HepG2 (cell line): Measurements from ENCODE around the gene PLPPR3. TPM values are rescaled to one million over a fixed set of nuclear protein-coding genes. Genes with fewer than 3 reads are reported as not detected.
A peak's percentile ranks its signal among the peaks of the same experiment; 100 is the strongest.

ENCODE experiments used
- ATF6 ChIP-seq: sonication (generic); formaldehyde crosslinking; conservative IDR thresholded peaks from 2 replicates; pipeline ENCODE4 v1.4.0; 2020; ENCODE audit warnings: missing genetic modification reagents
- DNMT3B ChIP-seq: conservative IDR thresholded peaks from 2 replicates; pipeline ENCODE4 v1.6.1; 2016; ENCODE audit warnings: missing biosample characterization, control low read depth
- GATA4 ChIP-seq: sonication (generic); IDR thresholded peaks from 2 replicates; pipeline ENCODE4 v1.6.1; 2016; ENCODE audit warnings: antibody characterized with exemption, low read depth, borderline replicate concordance
- HDAC2 ChIP-seq: sonication (generic); formaldehyde crosslinking; IDR thresholded peaks from 2 replicates; pipeline ENCODE4 v1.4.0; 2020; ENCODE audit warnings: missing genetic modification reagents
- HMGXB3 ChIP-seq: sonication (generic); formaldehyde crosslinking; IDR thresholded peaks from 2 replicates; pipeline ENCODE4 v1.4.0; 2020; ENCODE audit warnings: missing genetic modification reagents, borderline replicate concordance
- ISL2 ChIP-seq: sonication (generic); formaldehyde crosslinking; IDR thresholded peaks from 2 replicates; pipeline ENCODE4 v1.5.0; 2020; ENCODE audit warnings: missing genetic modification reagents
- MYC ChIP-seq: sonication (generic); formaldehyde crosslinking; IDR thresholded peaks from 2 replicates; pipeline ENCODE4 v1.9.0; 2021; ENCODE audit warnings: missing genetic modification reagents, borderline replicate concordance
- PBX3 ChIP-seq: sonication (generic); formaldehyde crosslinking; IDR thresholded peaks from 2 replicates; pipeline ENCODE4 v1.8.1; 2023; ENCODE audit warnings: missing genetic modification reagents, inconsistent platforms, borderline replicate concordance
- PRDM4 ChIP-seq: sonication (generic); formaldehyde crosslinking; IDR thresholded peaks from 2 replicates; pipeline ENCODE4 v1.9.0; 2021; ENCODE audit warnings: missing genetic modification reagents, borderline replicate concordance
- SNAI1 ChIP-seq: sonication (generic); formaldehyde crosslinking; IDR thresholded peaks from 2 replicates; pipeline ENCODE4 v1.5.0; 2020; ENCODE audit warnings: mild to moderate bottlenecking, missing genetic modification reagents, borderline replicate concordance
- SRSF9 ChIP-seq: fragments of 200-400 bp; formaldehyde crosslinking; IDR thresholded peaks from 2 replicates; pipeline ENCODE4 v1.6.1; 2018; ENCODE audit warnings: borderline replicate concordance, mild to moderate bottlenecking, low read depth, low read length; ENCODE audit not compliant: insufficient read depth, poor library complexity, severe bottlenecking
- TAF15 ChIP-seq: fragments of 200-400 bp; formaldehyde crosslinking; IDR thresholded peaks from one replicate; pipeline ENCODE4 v1.6.1; 2018; ENCODE audit warnings: mild to moderate bottlenecking, low read depth, low read length; ENCODE audit not compliant: poor library complexity, severe bottlenecking
- ZNF264 ChIP-seq: sonication (generic); formaldehyde crosslinking; IDR thresholded peaks from 2 replicates; pipeline ENCODE4 v1.4.0; 2020; ENCODE audit warnings: missing genetic modification reagents
- ZNF670 ChIP-seq: sonication (generic); formaldehyde crosslinking; IDR thresholded peaks from 2 replicates; pipeline ENCODE4 v1.8.0; 2022; ENCODE audit warnings: mild to moderate bottlenecking, missing genetic modification reagents, borderline replicate concordance
- ZNF672 ChIP-seq: sonication (generic); formaldehyde crosslinking; IDR thresholded peaks from 2 replicates; pipeline ENCODE4 v1.8.1; 2022; ENCODE audit warnings: missing genetic modification reagents
- ZNF724P ChIP-seq: sonication (generic); formaldehyde crosslinking; IDR thresholded peaks from 2 replicates; pipeline ENCODE4 v1.8.0; 2022; ENCODE audit warnings: missing genetic modification reagents, borderline replicate concordance
- ZNF768 ChIP-seq: sonication (generic); formaldehyde crosslinking; IDR thresholded peaks from 2 replicates; pipeline ENCODE4 v1.4.0; 2020; ENCODE audit warnings: missing genetic modification reagents
- ZNF816 ChIP-seq: sonication (generic); formaldehyde crosslinking; IDR thresholded peaks from 2 replicates; pipeline ENCODE4 v1.8.0; 2022; ENCODE audit warnings: missing genetic modification reagents, mild to moderate bottlenecking, borderline replicate concordance
- ZSCAN12 ChIP-seq: sonication (generic); formaldehyde crosslinking; IDR thresholded peaks from 2 replicates; pipeline ENCODE4 v1.9.0; 2021; ENCODE audit warnings: mild to moderate bottlenecking, missing genetic modification reagents
- polyA plus RNA-seq, 8 experiments: library from polyadenylated mRNA; depleted of rRNA in 3 of 8; stranded (reverse) in 7 of 8; unstranded in 1 of 8; fragments of >200 nt; fragmentation: Illumina TruSeq in 4 of 8; extraction: Trizol in 4 of 8; gene quantifications; 2 replicates each; pipeline versions ENCODE4 v1.2.1 to v1.2.3, GENCODE V29; 2011 to 2016; ENCODE audit warnings: low read depth in 4 of 8, missing spikeins in 1 of 8, mixed read lengths in 1 of 8; ENCODE audit not compliant: insufficient read depth in 1 of 8
- total RNA-seq, 5 experiments: library from RNA; depleted of rRNA; stranded (reverse); fragments of >200 nt; fragmentation: Illumina TruSeq; extraction: Trizol; gene quantifications; 2 replicates each; pipeline ENCODE4 v1.2.3, GENCODE V29; 2016; ENCODE audit warnings: low read depth in 1 of 5

PLPPR3 gene
- total and polyA plus RNA-seq, 2 of the 13 experiments (the other 11 are each of a cell fraction or from before 2014, with no cell fraction given), result 0.07 to 0.16 TPM

GRCh38 chr19:782185-782877 is 39.4 kb downstream of the PLPPR3 start (continued):
- TF ChIP-seq HMGXB3, result no peak
- no peak for TF ChIP-seq GATA4
- TF ChIP-seq ZNF816 (CRISPR knock-in tag), result no peak
- TF ChIP-seq ZNF670, result no peak
- peak; percentile 81 for TF ChIP-seq ZNF768 (CRISPR knock-in tag)
- TF ChIP-seq SRSF9, result no peak
- no peak for TF ChIP-seq SNAI1
- peak; percentile 14; the same call in 1 of the 2 replicates for TF ChIP-seq ZNF264 (CRISPR knock-in tag)
- TF ChIP-seq DNMT3B (CRISPR knock-in tag), result no peak
- TF ChIP-seq ATF6 (CRISPR knock-in tag), result no peak
- no peak for TF ChIP-seq PRDM4 (CRISPR knock-in tag)
- TF ChIP-seq PBX3 (CRISPR knock-in tag), result no peak
- TF ChIP-seq ISL2 (CRISPR knock-in tag), result peak; percentile 68
- peak; percentile 81 for TF ChIP-seq MYC (CRISPR knock-in tag)
- no peak for TF ChIP-seq ZSCAN12 (CRISPR knock-in tag)
- no peak for TF ChIP-seq ZNF672 (CRISPR knock-in tag)
- TF ChIP-seq TAF15, result no peak
- no peak for TF ChIP-seq ZNF724P (CRISPR knock-in tag)
- TF ChIP-seq HDAC2, result peak; percentile 71
